HL-60 (cell line): ENCODE measurements around the gene SLIT2.

Experiments
- CTCF ChIP-seq: IDR thresholded peaks from one replicate; pipeline ENCODE4 v1.5.1; 2011; ENCODE audit warnings: low read length, control low read depth, inconsistent platforms; ENCODE audit not compliant: insufficient read depth
- GABPA ChIP-seq: IDR thresholded peaks from 2 replicates; pipeline ENCODE4 v1.6.1; 2012; ENCODE audit warnings: low read depth
- POLR2AphosphoS5 ChIP-seq: IDR thresholded peaks from 2 replicates; pipeline ENCODE4 v1.6.1; 2012; ENCODE audit warnings: low read depth
- REST ChIP-seq: IDR thresholded peaks from 2 replicates; pipeline ENCODE4 v1.6.1; 2012; ENCODE audit warnings: low read depth; ENCODE audit not compliant: insufficient replicate concordance

GRCh38 chr4:20288846-20289512 lies 37.3 kb downstream of the SLIT2 start:
- TF ChIP-seq CTCF (no peak), REST (no peak), POLR2AphosphoS5 (no peak), GABPA (no peak)
